PC-3 (cell line): ENCODE results near the gene FAM47E.

ENCODE experiments used
- EZH2 ChIP-seq: fragments of 300-600 bp; sonication (generic); IDR thresholded peaks from one replicate; pipeline ENCODE4 v1.6.1; 2017; ENCODE audit warnings: antibody characterized with exemption, mild to moderate bottlenecking, low read length; ENCODE audit not compliant: unreplicated experiment
- TF ChIP-seq, protein P1 (sequence below): fragments of 300-600 bp; sonication (generic); conservative IDR thresholded peaks from 2 replicates; pipeline ENCODE4 v1.5.1; 2017; ENCODE audit warnings: antibody characterized with exemption, low read depth, mild to moderate bottlenecking, low read length

GRCh38 chr4:76204936-76205335, 46.6 kb upstream of the FAM47E start:
- TF ChIP-seq, protein P1, sequence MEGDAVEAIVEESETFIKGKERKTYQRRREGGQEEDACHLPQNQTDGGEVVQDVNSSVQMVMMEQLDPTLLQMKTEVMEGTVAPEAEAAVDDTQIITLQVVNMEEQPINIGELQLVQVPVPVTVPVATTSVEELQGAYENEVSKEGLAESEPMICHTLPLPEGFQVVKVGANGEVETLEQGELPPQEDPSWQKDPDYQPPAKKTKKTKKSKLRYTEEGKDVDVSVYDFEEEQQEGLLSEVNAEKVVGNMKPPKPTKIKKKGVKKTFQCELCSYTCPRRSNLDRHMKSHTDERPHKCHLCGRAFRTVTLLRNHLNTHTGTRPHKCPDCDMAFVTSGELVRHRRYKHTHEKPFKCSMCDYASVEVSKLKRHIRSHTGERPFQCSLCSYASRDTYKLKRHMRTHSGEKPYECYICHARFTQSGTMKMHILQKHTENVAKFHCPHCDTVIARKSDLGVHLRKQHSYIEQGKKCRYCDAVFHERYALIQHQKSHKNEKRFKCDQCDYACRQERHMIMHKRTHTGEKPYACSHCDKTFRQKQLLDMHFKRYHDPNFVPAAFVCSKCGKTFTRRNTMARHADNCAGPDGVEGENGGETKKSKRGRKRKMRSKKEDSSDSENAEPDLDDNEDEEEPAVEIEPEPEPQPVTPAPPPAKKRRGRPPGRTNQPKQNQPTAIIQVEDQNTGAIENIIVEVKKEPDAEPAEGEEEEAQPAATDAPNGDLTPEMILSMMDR: no peak
- TF ChIP-seq EZH2: no peak
